HFFc6 (cell line): ENCODE results near the gene HGFAC. TPM values are rescaled to one million over a fixed set of nuclear protein-coding genes. Genes with fewer than 3 reads are reported as not detected.

Experiments
- DNase-seq: peaks from one replicate; pipeline ENCODE4 v3.0.0-alpha.2; 2018
- H3K27ac Mint-ChIP-seq: 2 replicates; pipeline ENCODE4 v1.8.0; 2020; ENCODE audit warnings: mild to moderate bottlenecking, mixed read lengths
- H3K27me3 Mint-ChIP-seq: 2 replicates; pipeline ENCODE4 v1.8.0; 2021; ENCODE audit warnings: mild to moderate bottlenecking, moderate library complexity, mixed read lengths; ENCODE audit not compliant: insufficient read depth
- H3K36me3 Mint-ChIP-seq: 2 replicates; pipeline ENCODE4 v1.8.0; 2021; ENCODE audit warnings: low read depth, mixed read lengths
- H3K4me1 Mint-ChIP-seq: 2 replicates; pipeline ENCODE4 v1.8.0; 2020; ENCODE audit warnings: low read depth, mixed read lengths
- H3K4me3 Mint-ChIP-seq: 2 replicates; pipeline ENCODE4 v1.8.0; 2020; ENCODE audit warnings: mild to moderate bottlenecking, moderate library complexity, mixed read lengths
- H3K9me3 Mint-ChIP-seq: 2 replicates; pipeline ENCODE4 v1.8.0; 2020; ENCODE audit warnings: mild to moderate bottlenecking, mixed read lengths
- CTCF ChIP-seq: fragments of 200-600 bp; sonication (generic); IDR thresholded peaks from 2 replicates; pipeline ENCODE4 v1.5.0; 2021; ENCODE audit warnings: antibody characterized with exemption, mild to moderate bottlenecking
- total RNA-seq, 6 experiments: library from RNA; stranded (reverse); fragmentation: NEBNext Ultra II Directional; extraction: Animal tissue kit (Norgen Biotek cat#: 25700); gene quantifications; 2 replicates in 1 of 6; 3 replicates in 5 of 6; pipeline ENCODE4 v1.2.3, GENCODE V29; 2021

HGFAC gene
- total RNA-seq, 6 experiments from 2014 or later = 0.07 TPM; not detected in 5

GRCh38 chr4:3467601-3468031 lies 25.8 kb downstream of the HGFAC start:
- Mint-ChIP-seq H3K27me3 (peaks cover 7% of the 10 kb centered on the region), H3K4me1 (no peaks in the 10 kb centered on the region), H3K9me3 (no peaks in the 10 kb centered on the region), H3K4me3 (no peak overlapping the region), H3K36me3 (no peaks in the 10 kb centered on the region), H3K27ac (no peak overlapping the region)
- no peak for TF ChIP-seq CTCF
- no peak for DNase-seq

- DNase-seq = no peak
- H3K4me1 Mint-ChIP-seq = no peaks in the 10 kb centered on the region
- no peak overlapping the region for H3K4me3 Mint-ChIP-seq
- H3K36me3 Mint-ChIP-seq = no peaks in the 10 kb centered on the region
- H3K27me3 Mint-ChIP-seq = peaks cover 6% of the 10 kb centered on the region
- no peak for TF ChIP-seq CTCF
- H3K27ac Mint-ChIP-seq = no peak overlapping the region
- no peaks in the 10 kb centered on the region for H3K9me3 Mint-ChIP-seq
Measured at GRCh38 chr4:3468154-3468553, 26.4 kb downstream of the HGFAC start.

- no peak for DNase-seq
- TF ChIP-seq CTCF = no peak
- peaks cover 6% of the 10 kb centered on the region for H3K27me3 Mint-ChIP-seq
- no peaks in the 10 kb centered on the region for H3K4me1 Mint-ChIP-seq
- H3K4me3 Mint-ChIP-seq = no peak overlapping the region
- no peak overlapping the region for H3K27ac Mint-ChIP-seq
- no peaks in the 10 kb centered on the region for H3K9me3 Mint-ChIP-seq
- H3K36me3 Mint-ChIP-seq = no peaks in the 10 kb centered on the region
Measured at GRCh38 chr4:3468804-3469203, 27.0 kb downstream of the HGFAC start.

- no peaks in the 10 kb centered on the region for H3K4me1 Mint-ChIP-seq
- no peaks in the 10 kb centered on the region for H3K36me3 Mint-ChIP-seq
- TF ChIP-seq CTCF = no peak
- H3K27ac Mint-ChIP-seq = no peak overlapping the region
- no peaks in the 10 kb centered on the region for H3K9me3 Mint-ChIP-seq
- peaks cover 5% of the 10 kb centered on the region for H3K27me3 Mint-ChIP-seq
- DNase-seq = no peak
- H3K4me3 Mint-ChIP-seq = no peak overlapping the region
Measured at GRCh38 chr4:3469386-3470243, 27.8 kb downstream of the HGFAC start.

GRCh38 chr4:3470244-3471097 lies 28.7 kb downstream of the HGFAC start:
- Mint-ChIP-seq H3K36me3 (no peaks in the 10 kb centered on the region), H3K4me3 (no peak overlapping the region), H3K4me1 (no peaks in the 10 kb centered on the region), H3K27ac (no peak overlapping the region), H3K27me3 (peaks cover 5% of the 10 kb centered on the region), H3K9me3 (no peaks in the 10 kb centered on the region)
- no peak for DNase-seq
- no peak for TF ChIP-seq CTCF
